Cerebellar nuclear complex (tissue), 1 donor: ENCODE results near the gene PRPF6.

ENCODE experiments used
- DNase-seq, 2 experiments: peaks; one replicate each; lab custom pipeline; 2025; lab: John Stamatoyannopoulos, UW

The PRPF6 gene

GRCh38 chr20:63980806-63981728 lies at the start of gene PRPF6:
Gene PRPF6 (plus strand): TSS chr20:63981132. CDS start chr20:63981246, 114 bp downstream.
- DNase-seq, result peak; percentile 42 to 76

- no peak for DNase-seq
Measured at GRCh38 chr20:63931735-63932134, 49.2 kb upstream of the PRPF6 start.

DNA sequence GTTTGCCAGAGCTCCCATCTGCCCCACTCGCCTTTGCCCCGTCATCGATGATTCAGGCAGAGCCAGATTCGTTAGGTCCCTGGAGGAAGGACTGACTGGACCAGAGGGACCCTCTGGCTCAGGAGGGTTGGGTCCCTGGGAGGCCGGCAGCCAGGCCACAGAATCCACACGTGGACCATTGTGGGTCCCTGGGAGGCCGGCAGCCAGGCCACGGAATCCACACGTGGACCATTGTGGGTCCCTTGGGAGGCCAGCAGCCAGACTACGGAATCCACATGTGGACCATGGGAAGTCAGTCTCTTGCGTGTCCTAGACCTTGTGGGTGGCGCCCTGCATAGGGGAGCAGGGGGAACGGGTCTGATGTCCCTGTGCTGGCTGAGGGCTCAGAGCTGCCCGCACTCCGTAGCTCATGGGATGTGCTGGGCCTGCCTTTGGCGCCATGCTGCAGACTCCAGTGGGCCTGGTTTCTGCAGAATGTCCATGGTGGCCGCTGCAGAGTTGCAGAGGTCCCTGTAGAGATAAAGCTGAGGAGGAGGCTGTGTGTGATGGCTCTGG lies 48.2 kb upstream of the PRPF6 start:
- DNase-seq, result no peak

- no peak for DNase-seq
Measured at GRCh38 chr20:63933646-63934045, 47.3 kb upstream of the PRPF6 start.

- DNase-seq, result no peak
Measured at GRCh38 chr20:63934271-63935068, 46.5 kb upstream of the PRPF6 start.

GRCh38 chr20:63935447-63935846 lies 45.5 kb upstream of the PRPF6 start:
- DNase-seq, result no peak

DNA sequence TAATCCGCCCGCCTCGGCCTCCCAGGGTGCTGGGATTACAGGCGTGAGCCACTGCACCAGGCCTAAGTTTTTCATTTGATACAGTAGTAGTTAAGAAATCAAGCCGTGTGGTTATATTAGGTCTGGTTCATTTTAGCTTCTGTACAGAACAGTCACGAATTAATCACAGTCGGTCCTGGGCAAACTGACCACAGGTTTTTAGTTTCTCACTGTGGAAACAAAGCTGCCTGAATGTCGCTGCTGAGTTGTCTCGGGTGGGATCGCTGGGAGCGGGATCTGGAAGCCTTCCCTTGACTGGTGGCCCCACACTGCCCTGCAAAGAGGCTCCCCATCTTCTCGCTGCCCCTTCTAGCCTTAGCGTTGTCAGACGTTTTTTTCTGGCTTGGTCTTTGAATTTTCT lies 43.3 kb upstream of the PRPF6 start:
- DNase-seq, result no peak

- no peak for DNase-seq
Measured at GRCh38 chr20:63939061-63939935, 41.6 kb upstream of the PRPF6 start.

DNA sequence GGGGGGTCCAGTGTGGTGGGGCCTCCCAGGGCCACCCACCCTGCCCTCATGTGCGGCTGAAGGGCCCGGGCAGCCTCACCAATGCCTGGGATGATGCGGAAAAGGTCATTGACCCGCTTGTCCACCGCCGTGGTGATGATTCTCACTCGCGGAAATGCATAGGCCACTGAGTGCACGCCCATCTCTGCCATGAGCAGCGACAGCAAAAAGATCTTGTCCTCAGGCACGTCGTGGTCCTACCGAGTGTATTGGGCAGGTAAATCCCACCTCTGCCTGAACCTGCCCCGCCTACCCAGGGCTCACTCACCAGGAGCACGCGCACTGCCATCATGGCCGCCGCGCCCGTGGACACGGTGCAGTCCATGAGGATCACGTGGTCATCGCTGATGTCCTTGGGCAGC lies 40.9 kb upstream of the PRPF6 start:
- DNase-seq, result no peak

DNA sequence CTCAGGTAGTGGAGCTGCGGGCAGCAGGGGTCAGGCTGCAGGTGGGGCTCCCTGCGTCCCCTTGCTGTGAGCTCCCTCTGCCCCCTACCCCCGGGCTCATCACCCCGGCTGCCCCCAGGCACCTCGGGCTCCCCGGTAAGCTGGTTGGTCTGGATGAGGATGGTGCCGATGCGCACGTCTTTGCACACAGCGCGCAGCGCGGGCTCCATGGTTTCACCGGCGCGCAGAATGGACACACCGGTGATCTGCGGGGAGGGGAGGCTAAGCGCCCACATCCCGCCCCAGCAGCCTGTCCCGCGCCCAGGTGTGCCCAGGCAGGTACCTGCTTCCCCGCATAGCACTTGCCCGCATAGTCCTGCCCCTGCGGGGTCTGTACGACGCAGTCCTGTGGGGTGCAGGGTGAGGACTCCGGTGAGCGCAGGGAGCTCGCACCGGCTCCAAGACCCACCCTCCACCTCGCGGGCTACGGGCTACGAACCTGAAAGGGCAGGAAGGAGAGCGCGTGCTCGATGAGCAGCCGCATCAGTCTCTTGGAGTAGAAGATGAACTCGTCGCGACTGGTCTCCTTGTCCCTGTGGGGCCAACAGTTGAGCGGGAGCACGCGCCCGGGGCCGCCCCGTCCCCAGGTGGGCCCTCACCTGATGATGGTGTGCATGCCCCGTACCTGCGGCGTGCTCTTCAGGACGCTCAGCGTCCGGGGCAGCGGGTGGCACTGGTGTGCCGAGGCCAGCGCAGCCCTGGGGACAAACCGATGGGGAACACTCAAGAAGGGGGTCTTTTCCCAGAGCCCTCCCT lies 40.3 kb upstream of the PRPF6 start:
- no peak for DNase-seq

- DNase-seq, result no peak
Measured at GRCh38 chr20:63941282-63942081, 39.5 kb upstream of the PRPF6 start.

DNA sequence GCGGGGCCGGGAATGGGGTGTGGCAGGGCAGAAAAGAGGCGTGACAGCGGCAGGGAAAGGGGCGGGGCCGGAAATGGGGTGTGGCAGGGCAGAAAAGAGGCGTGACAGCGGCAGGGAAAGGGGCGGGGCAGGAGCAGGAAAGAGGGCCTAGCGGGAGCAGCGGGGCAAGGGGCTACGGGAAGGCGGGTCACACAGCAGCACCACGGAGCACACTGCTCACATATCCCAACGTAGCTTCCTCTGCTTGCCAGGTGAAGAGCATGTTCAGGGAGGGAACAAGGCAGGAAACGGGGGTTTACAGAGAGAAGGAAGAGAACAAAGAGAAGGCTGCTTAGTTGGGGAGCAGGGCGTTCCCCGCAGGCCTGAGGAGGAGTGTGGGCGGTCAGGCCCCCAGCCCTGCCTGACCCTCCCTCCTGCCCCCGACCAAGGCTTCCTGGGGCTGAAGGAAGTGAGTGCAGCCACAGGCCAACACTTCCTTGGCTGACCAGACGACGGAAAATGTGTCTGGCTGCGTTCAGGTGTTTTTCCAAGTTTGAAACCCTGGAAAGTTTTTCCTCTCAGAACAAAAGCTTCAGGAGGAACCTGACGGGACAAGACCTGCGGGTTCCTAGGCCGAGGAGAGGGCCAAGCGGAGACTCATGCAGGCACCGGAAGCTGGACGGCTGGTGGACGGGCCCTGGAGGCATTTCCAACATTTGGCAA lies 38.5 kb upstream of the PRPF6 start:
- no peak for DNase-seq

DNA sequence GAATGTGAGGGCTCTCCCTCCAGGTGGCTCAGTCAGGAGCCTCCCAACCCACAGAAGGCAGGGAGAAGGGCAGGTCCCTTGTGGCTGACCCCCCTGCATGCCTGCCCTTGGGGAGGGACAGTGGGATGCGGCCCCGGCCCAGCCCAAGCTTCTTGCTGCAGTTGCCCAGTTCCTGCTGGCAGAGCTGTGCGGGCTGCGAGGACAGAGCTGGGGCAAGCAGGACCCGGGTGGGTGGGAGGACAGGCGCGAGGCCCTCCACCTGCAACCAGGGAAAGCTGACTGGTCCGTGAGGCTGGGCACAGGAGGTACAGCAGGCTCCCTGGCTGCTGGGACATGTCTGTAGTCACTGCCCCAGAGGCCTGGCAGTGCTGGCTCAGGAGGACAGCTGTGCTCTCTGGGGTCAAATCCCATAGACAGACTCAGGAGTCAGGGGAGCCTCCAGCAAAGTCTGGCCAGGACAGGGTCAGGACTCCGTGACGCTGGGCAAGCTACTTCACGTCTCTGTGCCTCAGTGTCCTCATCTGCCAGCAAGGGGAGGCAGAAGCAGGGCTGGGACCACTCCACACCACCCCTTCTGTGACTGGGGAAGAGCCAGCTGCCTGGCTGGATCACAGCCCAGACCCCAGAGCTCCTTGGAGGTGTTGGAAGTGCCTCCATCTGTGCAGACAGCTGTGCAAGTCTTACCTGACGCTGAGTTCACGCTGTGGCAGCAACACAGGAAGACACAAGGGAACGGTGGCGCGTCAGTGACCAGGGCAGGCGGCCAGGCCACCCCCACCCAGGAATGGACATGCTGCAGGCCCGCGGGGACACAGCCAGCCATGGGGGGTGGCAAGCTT lies 37.7 kb upstream of the PRPF6 start:
- no peak for DNase-seq

DNA sequence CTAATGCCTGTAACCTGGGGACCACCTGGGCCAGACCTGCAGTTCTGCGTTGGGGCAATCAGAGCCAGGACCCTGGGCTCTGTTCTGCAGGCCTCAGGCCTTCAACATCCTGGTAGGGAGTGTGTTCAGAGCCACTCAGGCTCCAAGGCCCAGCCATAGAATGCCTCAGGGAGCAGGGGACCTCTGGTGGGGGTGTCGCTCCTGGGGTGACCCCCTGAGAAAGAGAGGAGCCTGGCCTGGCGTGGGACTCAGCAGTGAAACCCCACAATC lies 37.2 kb upstream of the PRPF6 start:
- DNase-seq, result no peak

DNA sequence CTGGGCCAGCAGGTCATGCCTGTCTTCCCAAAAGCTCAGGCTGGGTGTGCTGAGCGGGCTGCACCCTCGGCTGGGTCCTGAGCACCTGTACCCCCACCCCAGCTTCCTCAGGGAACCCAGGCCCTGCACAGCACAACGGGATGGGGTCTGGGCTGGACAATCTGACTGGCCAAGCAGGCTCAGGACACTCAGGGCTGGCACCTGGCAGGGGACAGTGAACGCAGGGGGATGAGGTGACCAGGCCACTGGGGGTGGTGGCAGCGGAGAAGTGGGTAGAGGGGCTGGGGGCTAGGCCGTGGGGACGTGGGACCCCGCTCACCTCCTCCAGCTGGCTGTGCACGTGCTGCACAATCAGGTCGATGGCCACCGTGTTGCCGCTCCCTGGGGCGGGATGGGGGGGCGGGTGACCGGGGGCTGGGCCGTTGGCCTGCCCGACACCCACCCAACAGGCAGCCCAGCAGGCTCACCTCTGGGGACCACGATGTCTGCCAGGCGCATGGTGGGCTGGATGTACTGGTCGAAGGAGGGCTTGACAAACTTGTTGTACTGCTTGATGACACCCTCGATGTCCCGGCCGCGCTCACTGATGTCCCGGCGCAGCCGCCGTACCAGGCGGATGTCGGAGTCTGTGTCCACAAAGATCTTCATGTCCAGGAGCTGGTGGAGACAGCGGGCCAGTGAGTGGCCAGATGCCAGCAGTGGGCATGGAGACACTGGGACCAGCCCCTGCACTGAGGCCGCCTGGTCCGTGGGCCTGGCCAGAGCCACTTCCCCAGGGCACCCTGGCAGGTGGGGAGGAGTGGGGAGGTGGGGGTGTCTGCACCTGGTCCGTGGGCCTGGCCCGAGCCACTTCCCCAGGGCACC lies 36.6 kb upstream of the PRPF6 start:
- no peak for DNase-seq

DNA sequence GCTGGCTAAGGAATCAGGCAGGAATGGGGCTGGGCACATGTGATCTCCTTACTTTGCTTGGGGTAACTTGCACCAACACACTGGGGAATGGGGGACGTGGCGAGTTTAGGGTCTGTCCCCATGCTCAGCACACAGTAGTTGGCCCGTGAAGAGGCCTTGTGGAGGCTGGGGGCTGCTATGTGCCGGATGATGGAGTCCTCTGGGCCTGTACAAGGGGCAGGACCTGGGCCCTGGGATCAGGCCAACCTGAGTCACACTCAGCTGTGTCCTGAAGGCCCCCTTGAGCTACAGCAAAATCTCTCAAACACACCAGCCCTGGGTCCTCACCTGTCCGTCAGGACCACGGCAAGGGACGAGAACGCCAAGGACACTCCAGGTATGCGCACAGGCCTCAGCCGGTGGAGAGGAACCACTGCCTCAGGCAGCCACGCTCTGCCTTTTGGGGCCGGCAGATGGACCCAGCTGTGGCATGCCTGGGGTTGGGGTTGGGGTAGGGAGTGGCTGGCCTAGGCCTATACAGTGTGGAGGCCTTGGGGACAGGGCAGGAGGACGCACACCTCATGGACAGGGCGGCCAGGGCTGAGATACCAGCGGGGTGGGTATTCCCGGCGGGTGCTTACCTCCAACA lies 35.8 kb upstream of the PRPF6 start:
- DNase-seq, result no peak
